Ishikawa (cell line): Measurements from ENCODE around the gene TNRC6B.

ENCODE experiments used
- CEBPB ChIP-seq: IDR thresholded peaks from 2 replicates; pipeline ENCODE4 v1.6.1; 2012
- CREB1 ChIP-seq: IDR thresholded peaks from 2 replicates; pipeline ENCODE4 v1.6.1; 2012; ENCODE audit warnings: low read depth
- EGR1 ChIP-seq: IDR thresholded peaks from 2 replicates; pipeline ENCODE4 v1.6.1; 2012
- EP300 ChIP-seq: IDR thresholded peaks from 2 replicates; pipeline ENCODE4 v1.6.1; 2012; ENCODE audit warnings: borderline replicate concordance
- FOXM1 ChIP-seq: IDR thresholded peaks from 2 replicates; pipeline ENCODE4 v1.6.1; 2012; ENCODE audit warnings: low read depth, borderline replicate concordance
- MAX ChIP-seq: IDR thresholded peaks from 2 replicates; pipeline ENCODE4 v1.6.1; 2012
- NFIC ChIP-seq: IDR thresholded peaks from 2 replicates; pipeline ENCODE4 v1.6.1; 2012
- RAD21 ChIP-seq: IDR thresholded peaks from 2 replicates; pipeline ENCODE4 v1.6.1; 2012; ENCODE audit warnings: low read depth
- REST ChIP-seq: IDR thresholded peaks from 2 replicates; pipeline ENCODE4 v1.6.1; 2012; ENCODE audit warnings: low read depth, mild to moderate bottlenecking
- TAF1 ChIP-seq: IDR thresholded peaks from 2 replicates; pipeline ENCODE4 v1.6.1; 2012; ENCODE audit warnings: low read depth, mild to moderate bottlenecking
- TCF12 ChIP-seq: IDR thresholded peaks from 2 replicates; pipeline ENCODE4 v1.6.1; 2012; ENCODE audit warnings: low read depth
- TEAD4 ChIP-seq: IDR thresholded peaks from 2 replicates; pipeline ENCODE4 v1.6.1; 2012
- USF1 ChIP-seq: IDR thresholded peaks from 2 replicates; pipeline ENCODE4 v1.6.1; 2012
- YY1 ChIP-seq: IDR thresholded peaks from 2 replicates; pipeline ENCODE4 v1.6.1; 2012; ENCODE audit warnings: low read depth
- ZBTB7A ChIP-seq: IDR thresholded peaks from 2 replicates; pipeline ENCODE4 v1.6.1; 2012; ENCODE audit warnings: low read depth

TNRC6B gene

DNA sequence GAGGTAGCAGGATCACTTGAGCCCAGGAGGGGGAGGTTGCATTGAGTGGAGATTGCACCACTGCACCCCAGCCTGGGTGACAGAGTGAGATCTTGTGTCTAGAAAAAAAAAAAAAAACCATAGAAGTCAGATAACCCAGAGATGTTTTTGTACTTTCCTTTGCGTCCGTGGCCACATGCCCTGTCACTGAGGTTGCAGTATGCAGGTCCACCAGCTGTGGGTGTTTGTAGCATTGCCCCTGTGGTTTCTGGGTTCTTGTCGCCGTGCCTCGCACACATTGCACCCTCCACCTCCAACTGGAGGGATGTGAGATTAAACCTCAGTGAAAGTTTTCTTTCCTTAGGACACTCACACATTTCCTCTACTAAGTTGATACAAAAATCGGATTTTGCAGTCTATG, 70.3 kb downstream of the TNRC6B start:
- TF ChIP-seq CREB1 (no peak), TAF1 (no peak), USF1 (no peak), YY1 (no peak), TEAD4 (no peak), EP300 (no peak), ZBTB7A (no peak), MAX (no peak), NFIC (no peak), TCF12 (no peak), EGR1 (no peak), REST (no peak)

DNA sequence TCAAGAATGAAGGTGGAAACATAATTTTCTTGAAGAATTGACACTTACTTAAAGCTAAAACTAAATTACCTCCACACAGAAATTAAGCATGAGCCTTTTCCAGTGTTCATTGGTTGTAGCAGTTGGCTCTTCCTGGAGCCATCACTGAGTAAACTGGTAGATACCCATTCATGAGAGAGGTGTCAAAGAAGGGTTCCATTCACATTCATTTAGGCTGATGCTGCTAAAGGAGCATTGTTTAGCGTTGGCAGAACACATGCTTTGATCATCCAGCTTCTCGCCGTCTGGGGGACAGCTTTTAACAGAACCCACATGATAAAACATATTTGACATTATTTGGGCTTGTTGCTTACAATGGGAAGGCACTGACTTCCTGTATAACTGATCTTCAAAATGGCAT, 71.6 kb downstream of the TNRC6B start:
- TF ChIP-seq NFIC: no peak
- TF ChIP-seq EP300: no peak
- TF ChIP-seq RAD21: no peak
- no peak for TF ChIP-seq ZBTB7A
- no peak for TF ChIP-seq REST
- no peak for TF ChIP-seq MAX
- no peak for TF ChIP-seq CEBPB
- no peak for TF ChIP-seq TCF12
- no peak for TF ChIP-seq YY1
- no peak for TF ChIP-seq TAF1
- TF ChIP-seq FOXM1: no peak
- TF ChIP-seq TEAD4: no peak
- no peak for TF ChIP-seq CREB1
- no peak for TF ChIP-seq USF1
- TF ChIP-seq EGR1: no peak

GRCh38 chr22:40250608-40251007, 72.9 kb downstream of the TNRC6B start:
- TF ChIP-seq TEAD4 (no peak), ZBTB7A (no peak), CREB1 (no peak), RAD21 (no peak), EGR1 (no peak), YY1 (no peak), CEBPB (no peak), REST (no peak), USF1 (no peak), TAF1 (no peak), MAX (no peak), NFIC (no peak), FOXM1 (no peak)

DNA sequence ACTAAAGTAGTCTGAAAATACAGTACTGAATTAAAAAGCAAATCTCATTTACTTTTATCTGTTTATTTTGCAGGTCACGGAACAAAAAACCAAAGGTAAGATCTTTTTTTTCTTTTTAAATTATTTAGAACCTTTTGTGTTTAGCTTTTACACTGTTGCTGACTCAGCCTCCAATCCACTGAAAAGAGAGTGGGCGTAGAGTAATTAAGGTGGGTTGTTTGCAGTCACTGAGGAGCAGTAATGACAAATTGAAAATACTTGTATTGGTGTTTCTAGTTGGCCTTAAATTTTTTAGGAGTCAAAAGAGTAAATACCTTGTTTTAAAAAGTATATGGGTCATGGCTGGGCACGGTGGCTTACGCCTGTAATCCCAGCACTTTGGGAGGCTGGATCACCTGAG, 73.4 kb downstream of the TNRC6B start:
- TF ChIP-seq FOXM1 (no peak), CREB1 (no peak), CEBPB (no peak), YY1 (no peak), ZBTB7A (no peak), MAX (no peak), TCF12 (no peak), NFIC (no peak), TAF1 (no peak), RAD21 (no peak), TEAD4 (no peak), EGR1 (no peak)
